Neural cell (in vitro differentiated cells): ENCODE results near the gene REEP1.

Experiments used
- EZH2 ChIP-seq: fragments of 200-600, 300-800 bp; shearing (Covaris generic), sonication (generic); IDR thresholded peaks from 2 replicates; pipeline ENCODE4 v1.6.1; 2014; ENCODE audit warnings: antibody characterized with exemption, low read length, borderline replicate concordance, mild to moderate bottlenecking; ENCODE audit not compliant: insufficient read depth, poor library complexity, severe bottlenecking
- MXI1 ChIP-seq: fragments of 450-650 bp; conservative IDR thresholded peaks from 2 replicates; pipeline ENCODE4 v1.6.1; 2014; ENCODE audit warnings: antibody characterized with exemption, mild to moderate bottlenecking; ENCODE audit not compliant: poor library complexity, severe bottlenecking
- POLR2AphosphoS5 ChIP-seq: IDR thresholded peaks from 2 replicates; pipeline ENCODE4 v1.6.1; 2012
- TF ChIP-seq, protein P1 (sequence below): fragments of 450-650 bp; IDR thresholded peaks from 2 replicates; pipeline ENCODE4 v1.5.1; 2014; ENCODE audit warnings: antibody characterized with exemption, mild to moderate bottlenecking, moderate library complexity; ENCODE audit not compliant: poor library complexity, severe bottlenecking

DNA sequence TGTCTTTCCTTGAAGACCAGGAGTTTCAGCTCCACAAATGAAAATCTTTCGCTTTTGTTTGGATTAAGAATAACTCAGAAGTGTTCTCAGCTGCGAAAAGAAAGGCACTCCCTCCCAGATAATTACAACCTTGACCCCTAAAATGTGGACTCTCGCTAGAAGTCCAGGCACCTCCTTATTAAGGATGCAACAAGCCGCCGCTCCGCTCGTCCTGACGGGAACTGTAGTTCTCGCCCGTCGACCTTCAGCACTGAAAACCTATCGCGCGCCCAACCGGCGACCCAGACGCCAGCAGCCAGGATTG, 142.7 kb downstream of the REEP1 start:
- TF ChIP-seq MXI1 (no peak), EZH2 (no peak), POLR2AphosphoS5 (no peak)
- TF ChIP-seq, protein P1, sequence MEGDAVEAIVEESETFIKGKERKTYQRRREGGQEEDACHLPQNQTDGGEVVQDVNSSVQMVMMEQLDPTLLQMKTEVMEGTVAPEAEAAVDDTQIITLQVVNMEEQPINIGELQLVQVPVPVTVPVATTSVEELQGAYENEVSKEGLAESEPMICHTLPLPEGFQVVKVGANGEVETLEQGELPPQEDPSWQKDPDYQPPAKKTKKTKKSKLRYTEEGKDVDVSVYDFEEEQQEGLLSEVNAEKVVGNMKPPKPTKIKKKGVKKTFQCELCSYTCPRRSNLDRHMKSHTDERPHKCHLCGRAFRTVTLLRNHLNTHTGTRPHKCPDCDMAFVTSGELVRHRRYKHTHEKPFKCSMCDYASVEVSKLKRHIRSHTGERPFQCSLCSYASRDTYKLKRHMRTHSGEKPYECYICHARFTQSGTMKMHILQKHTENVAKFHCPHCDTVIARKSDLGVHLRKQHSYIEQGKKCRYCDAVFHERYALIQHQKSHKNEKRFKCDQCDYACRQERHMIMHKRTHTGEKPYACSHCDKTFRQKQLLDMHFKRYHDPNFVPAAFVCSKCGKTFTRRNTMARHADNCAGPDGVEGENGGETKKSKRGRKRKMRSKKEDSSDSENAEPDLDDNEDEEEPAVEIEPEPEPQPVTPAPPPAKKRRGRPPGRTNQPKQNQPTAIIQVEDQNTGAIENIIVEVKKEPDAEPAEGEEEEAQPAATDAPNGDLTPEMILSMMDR: no peak
